HG03108 (cell line): ENCODE results near the gene NFYC.
"Not testable (repeated sequence)": the region's sequence is repeated elsewhere in the genome, so short reads cannot be mapped to it uniquely, and the experiment has no call there.

ENCODE experiments used
- ATAC-seq: cut with Tn5 transposase; IDR thresholded peaks from one replicate; pipeline ENCODE4 v1.9.1; 2021; ENCODE audit warnings: moderate library complexity; ENCODE audit not compliant: unreplicated experiment

NFYC gene

GRCh38 chr1:40664791-40665190 lies 26.7 kb upstream of the NFYC start:
- no peak for ATAC-seq

GRCh38 chr1:40665335-40666171 lies 26.0 kb upstream of the NFYC start, which contains the start of gene RIMS3:
TSS of gene RIMS3 (minus strand) at chr1:40665682. CDS start at chr1:40641925, 23,757 bp downstream.
- ATAC-seq = peak; percentile 53

- peak; percentile 72 for ATAC-seq
Measured at GRCh38 chr1:40668769-40669525, 22.6 kb upstream of the NFYC start.

- no peak for ATAC-seq
Measured at GRCh38 chr1:40673452-40673851, 18.1 kb upstream of the NFYC start.

- no peak for ATAC-seq
Measured at GRCh38 chr1:40676501-40676900, 15.0 kb upstream of the NFYC start.

- no peak for ATAC-seq
Measured at GRCh38 chr1:40679165-40679953, 12.1 kb upstream of the NFYC start.

- ATAC-seq = no peak
Measured at GRCh38 chr1:40684669-40685068, 6.8 kb upstream of the NFYC start.

GRCh38 chr1:40687059-40687458 lies 4.4 kb upstream of the NFYC start:
- no peak for ATAC-seq

GRCh38 chr1:40687661-40688060 lies 3.8 kb upstream of the NFYC start:
- ATAC-seq = no peak

- ATAC-seq = no peak
Measured at GRCh38 chr1:40689737-40690136, 1.8 kb upstream of the NFYC start.

GRCh38 chr1:40690771-40691537 lies 550 bp upstream of the NFYC start:
- no peak for ATAC-seq

- ATAC-seq = no peak
Measured at GRCh38 chr1:40692429-40692895, 958 bp downstream of the NFYC start.

- no peak for ATAC-seq
Measured at GRCh38 chr1:40693425-40693824, 1.9 kb downstream of the NFYC start.

GRCh38 chr1:40694353-40694874 lies 2.9 kb downstream of the NFYC start:
- no peak for ATAC-seq

GRCh38 chr1:40696294-40696693 lies 4.8 kb downstream of the NFYC start:
- ATAC-seq = no peak

GRCh38 chr1:40697436-40697835 lies 5.9 kb downstream of the NFYC start:
- ATAC-seq = no peak

GRCh38 chr1:40699787-40700186 lies 8.3 kb downstream of the NFYC start:
- ATAC-seq = peak; percentile 60

GRCh38 chr1:40701684-40702083 lies 10.2 kb downstream of the NFYC start:
- ATAC-seq = no peak

- ATAC-seq = not testable (repeated sequence)
Measured at GRCh38 chr1:40702810-40703209, 11.3 kb downstream of the NFYC start.

- ATAC-seq = no peak
Measured at GRCh38 chr1:40703316-40703715, 11.8 kb downstream of the NFYC start.
